GM18517 (cell line): ENCODE measurements around the gene TCHH.
"Not testable (repeated sequence)": the region's sequence is repeated elsewhere in the genome, so short reads cannot be mapped to it uniquely, and the experiment has no call there.

Source experiments
- ATAC-seq: cut with Tn5 transposase; IDR thresholded peaks from one replicate; pipeline ENCODE4 v1.9.1; 2021; ENCODE audit warnings: mild to moderate bottlenecking, moderate library complexity; ENCODE audit not compliant: unreplicated experiment

The TCHH gene

DNA sequence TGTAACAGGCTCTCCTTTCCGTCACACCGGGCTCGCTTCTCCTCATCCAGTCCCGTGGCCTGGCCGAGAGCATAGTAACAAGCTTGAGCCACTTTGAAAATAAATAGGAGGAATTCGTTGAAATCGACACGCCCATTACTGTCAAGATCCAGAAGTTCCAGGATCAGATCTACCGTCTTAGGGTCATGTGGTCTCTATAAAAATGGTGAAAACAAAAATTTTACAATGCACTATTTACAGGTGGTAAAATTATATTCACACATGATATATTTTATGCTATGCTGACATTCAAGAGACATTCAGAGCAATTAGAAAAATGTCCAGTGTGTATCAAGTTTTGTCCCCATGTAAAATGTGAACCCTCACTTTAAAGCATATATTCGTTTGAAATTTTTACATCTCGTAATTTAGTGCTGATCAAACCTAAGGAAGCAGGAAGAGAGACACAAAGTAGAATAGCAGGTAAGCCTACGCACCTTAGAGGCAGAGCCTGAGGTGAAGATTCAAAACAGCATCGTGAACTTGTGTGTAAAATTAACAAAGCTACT is 2.3 kb downstream of the TCHH start:
- no peak for ATAC-seq

DNA sequence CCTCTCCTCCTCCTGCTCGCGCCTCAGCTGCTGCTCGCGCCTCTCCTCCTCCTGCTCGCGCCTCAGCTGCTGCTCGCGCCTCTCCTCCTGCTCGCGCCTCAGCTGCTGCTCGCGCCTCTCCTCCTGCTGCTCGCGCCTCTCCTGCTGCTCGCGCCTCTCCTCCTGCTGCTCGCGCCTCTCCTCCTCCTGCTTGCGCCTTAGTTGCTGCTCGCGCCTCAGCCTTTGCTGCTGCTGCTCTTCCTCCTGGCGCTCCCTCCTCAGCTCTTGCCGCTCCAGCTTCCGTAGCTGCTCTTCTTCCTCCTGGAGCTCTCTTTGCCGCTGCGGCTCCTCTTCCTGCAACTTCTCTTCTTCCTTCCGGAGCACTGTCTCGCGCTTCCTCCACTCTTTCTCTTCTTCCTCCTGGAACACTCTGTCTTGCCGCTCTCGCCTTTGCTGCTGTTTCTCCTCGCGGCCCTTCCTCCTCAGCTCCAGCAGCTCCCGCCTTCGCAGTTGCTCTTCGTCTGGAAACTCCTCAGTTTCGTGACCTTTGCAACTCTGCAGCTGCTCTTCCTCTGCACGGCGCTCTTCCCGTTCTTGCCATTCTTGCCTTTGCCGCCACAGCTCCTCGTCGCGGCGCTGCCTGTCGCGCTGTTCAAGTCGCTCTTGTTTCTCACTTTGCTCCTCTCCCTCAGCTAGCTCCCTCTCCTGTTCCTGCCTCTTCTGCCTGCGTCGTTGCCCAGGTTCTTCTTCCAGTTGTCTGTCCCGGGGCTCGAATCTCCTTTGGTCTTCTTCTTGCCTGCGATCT is 3.0 kb downstream of the TCHH start:
- ATAC-seq = no peak

DNA sequence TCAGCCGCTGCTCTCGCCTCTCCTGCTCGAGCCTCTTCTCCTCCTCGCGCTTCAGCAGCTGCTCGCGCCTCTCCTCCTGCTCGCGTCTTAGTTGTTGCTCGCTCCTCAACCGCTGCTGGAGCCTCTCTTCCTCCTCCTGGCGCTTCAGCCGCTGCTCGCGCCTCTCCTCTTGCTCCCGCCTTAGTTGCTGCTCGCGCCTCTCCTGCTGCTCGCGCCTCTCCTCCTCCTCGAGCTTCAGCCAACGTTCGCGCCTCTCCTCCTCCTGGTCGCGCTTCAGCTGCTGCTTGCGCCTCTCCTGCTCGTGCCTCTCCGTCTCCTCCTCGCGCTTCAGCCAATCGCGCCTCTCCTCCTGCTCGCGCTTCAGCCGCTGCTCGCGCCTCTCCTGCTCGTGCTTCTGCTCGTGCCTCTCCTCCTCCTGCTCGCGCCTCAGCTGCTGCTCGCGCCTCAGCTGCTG is 3.7 kb downstream of the TCHH start:
- ATAC-seq = no peak

DNA sequence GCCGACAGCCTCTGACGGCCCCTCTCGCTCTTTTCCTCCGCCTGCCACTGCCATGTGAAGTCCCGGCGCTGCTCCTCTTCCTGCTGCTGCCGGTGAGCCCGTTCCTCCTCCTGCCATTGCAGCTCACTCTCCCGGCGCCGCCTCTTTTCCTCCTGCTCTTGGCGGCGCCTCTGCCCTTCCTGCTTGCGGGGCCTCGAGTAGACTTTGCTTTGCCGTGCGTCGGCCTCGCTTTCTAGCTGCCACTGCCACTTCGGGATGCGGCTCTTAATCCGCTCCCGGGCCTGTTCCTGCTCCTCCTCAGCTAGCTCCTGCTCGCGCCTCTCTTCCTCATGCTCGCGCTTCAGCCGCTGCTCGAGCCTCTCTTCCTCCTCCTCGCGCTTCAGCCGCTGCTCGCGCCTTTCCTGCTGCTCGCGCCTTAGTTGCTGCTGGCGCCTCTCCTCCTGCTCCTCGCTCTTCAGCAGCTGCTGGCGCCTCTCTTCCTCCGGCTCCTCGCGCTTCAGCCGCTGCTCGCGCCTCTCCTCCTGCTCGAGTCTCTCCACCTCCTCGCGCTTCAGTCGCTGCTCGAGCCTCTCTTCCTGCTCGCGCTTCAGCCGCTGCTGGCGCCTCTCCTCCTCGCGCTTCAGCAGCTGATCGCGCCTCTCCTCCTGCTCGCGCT is 4.3 kb downstream of the TCHH start:
- ATAC-seq = no peak

DNA sequence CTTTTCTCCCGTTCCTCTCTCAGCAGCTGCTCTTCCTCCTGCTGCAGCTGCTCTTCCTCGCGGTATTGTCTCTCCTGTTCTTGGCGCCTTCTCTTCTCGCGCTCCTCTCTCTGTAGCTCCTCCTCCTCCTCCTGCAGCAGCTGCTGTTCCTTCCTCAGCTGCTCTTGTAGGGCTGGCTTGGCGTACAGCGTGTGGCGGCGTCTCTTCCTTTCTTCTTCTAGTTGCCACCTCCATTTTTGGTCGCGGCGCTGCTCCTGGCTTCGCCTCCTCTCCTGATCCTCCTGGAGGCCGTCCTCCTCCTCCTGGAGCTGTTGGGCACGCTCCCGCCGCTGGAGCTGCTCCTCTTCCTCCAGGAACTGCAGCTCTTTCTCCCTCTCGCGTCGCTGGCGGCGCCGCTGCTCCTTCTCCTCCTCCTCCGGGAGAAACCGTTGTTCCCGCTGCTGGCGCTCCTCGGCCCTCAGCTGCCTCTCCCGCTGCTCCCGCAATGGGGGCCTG is 4.8 kb downstream of the TCHH start:
- no peak for ATAC-seq

DNA sequence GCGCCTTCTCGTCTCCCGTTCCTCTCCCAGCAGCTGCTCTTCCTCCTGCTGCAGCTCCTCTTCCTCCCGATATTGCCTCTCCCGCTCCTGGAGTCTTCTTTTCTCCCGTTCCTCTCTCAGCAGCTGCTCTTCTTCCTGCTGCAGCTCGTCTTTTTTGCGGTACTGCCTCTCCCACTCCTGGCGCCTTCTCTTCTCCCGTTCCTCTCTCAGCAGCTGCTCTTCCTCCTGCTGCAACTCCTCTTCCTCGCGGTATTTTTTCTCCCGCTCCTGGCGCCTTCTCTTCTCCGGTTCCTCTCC is 5.3 kb downstream of the TCHH start:
- no peak for ATAC-seq

DNA sequence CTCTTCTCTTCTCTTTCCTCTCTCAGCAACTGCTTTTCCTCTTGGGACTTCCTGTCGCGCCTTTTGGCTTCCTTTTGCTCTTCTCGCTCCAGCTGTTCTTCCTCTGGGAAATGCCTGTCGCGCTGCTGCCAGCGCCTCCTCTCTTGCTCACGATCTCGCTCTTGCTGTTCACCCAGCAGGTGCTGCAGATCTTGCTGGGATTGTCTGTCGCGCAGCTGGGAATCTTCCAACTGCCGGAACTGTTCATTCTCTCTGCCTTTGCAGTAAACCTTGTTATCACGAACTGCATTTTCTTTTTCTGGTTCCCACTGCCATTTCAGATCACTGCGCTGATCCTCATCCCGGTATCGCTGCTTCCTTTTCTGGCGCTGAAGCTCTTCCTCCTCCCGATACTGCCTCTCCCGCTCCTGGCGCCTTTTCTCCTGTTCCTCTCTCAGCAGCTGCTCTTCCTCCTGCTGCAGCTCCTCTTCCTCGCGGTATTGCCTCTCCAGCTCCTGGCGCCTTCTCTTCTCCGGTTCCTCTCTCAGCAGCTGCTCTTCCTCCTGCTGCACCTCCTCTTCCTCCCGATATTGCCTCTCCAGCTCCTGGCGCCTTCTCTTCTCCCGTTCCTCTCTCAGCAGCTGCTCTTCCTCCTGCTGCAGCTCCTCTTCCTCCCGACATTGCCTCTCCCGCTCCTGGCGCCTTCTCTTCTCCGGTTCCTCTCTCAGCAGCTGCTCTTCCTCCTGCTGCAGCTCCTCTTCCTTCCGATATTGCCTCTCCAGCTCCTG is 5.8 kb downstream of the TCHH start:
- no peak for ATAC-seq

DNA sequence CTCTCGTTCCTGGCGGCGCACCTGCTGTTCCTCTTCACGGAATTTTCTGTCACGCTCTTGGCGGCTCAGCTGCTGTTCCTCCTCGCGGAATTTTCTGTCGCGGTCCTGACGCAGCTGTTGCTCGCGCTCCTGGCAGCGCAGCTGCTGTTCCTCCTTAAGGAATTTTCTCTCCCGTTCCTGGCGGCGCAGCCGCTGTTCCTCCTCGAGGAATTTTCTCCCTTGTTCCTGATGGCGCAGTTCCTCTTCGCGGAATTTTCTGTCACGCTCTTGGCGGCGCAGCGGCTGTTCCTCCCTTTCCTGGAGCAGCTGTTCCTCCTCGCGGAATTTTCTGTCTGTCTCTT is 6.4 kb downstream of the TCHH start:
- ATAC-seq = no peak

DNA sequence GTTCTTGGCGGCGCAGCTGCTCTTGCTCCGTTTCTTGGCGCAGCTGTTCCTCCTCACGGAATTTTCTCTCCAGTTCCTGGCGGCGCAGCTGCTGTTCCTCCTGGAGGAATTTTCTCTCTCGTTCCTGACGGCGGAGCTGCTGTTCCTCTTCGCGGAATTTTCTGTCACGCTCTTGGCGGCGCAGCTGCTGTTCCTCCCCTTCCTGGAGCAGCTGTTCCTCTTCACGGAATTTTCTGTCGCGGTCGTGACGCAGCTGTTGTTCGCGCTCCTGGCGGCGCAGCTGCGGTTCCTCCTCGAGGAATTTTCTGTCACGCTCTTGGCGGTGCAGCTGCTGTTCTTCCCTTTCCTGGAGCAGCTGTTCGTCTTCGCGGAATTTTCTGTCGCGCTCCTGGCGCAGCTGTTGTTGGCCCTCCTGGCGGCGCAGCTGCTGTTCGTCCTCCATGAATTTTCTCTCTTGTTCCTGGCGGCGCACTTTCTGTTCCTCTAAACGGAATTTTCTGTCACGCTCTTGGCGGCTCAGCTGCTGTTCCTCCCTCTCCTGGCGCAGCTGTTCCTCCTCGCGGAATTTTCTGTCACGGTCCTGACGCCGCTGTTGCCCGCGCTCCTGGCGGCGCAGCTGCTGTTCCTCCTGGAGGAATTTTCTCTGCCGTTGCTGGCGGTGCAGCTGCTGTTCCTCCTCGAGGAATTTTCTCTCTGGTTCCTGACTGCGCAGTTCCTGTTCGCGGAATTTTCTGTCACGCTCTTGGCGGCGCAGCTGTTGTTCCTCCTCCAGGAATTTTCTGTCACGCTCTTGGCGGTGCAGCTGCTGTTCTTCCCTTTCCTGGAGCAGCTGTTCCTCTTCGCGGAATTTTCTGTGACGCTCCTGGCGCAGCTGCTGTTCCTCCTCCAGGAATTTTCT is 7.0 kb downstream of the TCHH start:
- no peak for ATAC-seq

DNA sequence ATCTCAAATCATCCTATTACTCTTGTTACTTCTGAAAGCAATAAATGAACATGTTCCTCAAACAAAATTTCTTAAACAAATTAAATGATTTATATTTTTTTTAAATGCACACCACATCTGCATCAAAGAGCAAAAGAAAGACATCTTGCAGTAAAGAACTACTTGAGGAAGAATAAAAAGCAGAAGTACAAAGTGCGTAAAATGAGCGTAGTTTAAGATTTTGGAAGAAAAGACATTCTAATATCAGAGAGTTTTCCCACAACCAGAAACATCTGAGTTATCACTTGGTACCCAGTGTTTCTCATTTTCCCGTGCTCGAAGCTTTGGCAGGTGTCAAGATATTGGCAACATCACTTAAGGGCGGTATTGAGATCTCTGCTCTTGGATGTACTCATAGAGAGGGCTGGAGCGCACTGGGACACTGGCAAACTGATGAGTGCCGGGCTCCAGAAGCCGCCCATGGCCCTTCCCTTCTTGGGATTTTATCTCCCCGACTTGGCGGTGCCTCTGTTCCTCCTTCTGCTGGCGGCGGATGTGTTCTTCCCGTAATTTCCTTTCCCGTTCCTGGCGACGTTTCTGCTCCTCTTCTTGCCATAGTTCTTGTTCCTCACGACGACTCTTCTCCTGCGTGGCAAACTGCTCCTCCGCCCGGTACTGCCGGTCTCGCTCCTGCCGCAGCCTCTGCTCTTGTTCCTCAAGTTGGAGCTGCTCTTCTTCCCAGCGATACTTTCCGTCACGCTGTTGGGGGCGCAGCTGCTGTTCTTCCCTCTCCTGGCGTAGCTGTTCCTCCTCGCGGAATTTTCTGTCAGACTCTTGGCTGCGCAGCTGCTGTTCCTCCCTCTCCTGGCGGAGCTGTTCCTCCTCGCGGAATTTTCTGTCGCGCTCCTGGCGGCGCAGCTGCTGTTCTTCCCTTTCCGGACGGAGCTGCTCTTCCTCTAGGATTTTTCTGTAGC is 7.9 kb downstream of the TCHH start:
- no peak for ATAC-seq

DNA sequence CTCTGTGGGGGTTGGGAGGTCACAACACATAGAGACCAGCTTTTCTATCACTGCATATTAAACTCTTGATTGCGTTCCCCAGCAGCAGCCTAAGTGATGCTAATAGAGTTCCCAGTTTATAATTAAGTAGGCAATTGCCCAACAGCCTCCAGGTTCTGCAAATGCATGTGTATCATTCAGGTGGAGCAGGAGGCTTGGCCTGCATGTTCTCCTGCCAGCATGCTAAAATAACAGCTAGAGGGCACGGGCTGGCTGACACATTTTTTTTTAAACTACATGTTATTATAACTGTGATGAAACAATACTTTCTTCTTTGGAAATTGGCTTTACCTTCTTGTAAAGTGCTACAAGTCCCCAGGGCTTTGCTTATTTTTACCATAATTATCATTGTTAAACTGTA is 10.4 kb downstream of the TCHH start:
- ATAC-seq = no peak

DNA sequence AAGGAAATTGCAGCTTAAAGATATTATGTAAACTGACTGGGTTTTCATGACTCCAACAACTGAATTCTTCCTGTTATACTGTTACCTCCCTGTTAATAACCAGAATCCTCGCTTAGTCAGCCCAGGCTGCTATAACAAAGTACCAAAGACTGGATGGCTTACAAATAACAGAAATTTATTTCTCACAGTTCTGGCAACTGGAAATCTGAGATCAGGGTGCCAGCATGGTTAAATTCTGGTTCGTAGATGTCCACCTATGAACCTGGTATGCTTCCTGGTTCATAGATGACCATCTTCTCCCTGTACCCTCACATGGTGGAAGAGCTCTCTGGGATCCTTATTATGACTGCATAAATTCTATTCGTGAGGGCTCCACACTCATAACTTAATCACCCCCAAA is 18.3 kb downstream of the TCHH start:
- ATAC-seq = no peak

DNA sequence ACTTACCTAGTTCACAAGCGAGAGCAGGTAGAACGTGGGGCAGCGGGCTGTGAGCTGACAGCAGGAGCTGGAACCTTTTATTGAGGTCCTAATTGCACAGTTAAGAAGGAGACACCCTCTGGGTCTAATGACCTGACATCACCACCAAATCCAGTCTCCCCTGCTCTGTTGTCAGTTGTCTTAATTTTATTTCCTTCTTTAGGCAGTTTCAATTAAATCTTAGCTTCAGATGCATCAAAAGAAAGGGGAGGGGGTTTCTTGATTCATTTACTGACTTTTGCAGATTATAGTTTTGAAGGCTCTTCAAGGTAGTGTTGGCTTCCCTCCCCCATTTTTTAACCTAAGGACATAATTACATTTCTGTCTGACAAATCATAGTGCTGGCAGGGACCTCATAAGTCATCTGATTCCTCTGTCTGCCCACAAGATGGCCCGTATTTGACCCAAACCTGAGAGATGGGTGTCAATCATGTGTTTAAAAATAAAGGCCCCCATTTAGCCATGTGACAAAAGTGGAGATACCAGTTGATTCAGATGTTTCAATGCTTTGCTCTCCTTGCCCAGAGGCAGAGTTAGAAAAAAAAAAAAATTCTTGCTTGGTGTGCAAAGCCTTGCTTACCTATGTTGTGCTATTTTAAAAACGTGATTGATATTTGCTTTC is 26.1 kb downstream of the TCHH start, which contains the start of gene TCHHL1:
TCHHL1 (minus strand) TSS at position 51 of the 661 bp plus-strand sequence. CDS start 921 bp downstream, outside the sequence.
- no peak for ATAC-seq

DNA sequence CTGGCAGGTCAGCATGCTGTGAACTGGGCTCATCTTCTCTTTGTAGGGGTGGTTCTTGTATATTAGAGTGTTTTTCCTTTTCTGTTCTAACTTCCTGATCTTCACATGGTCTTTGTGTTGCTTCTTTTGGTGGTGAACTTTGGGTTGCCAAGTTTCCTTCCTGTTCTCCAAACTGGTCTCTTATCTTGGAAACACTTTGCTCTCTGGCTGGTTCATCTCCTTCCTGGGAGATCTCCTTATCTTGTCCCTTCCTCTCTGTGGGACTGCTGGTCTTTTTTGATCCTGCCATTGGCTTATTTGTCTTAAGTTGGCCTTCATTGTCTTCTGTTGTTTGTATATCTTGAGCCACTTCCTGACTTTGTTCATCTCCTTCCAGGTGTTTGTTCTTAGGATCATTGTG is 28.5 kb downstream of the TCHH start:
- no peak for ATAC-seq

DNA sequence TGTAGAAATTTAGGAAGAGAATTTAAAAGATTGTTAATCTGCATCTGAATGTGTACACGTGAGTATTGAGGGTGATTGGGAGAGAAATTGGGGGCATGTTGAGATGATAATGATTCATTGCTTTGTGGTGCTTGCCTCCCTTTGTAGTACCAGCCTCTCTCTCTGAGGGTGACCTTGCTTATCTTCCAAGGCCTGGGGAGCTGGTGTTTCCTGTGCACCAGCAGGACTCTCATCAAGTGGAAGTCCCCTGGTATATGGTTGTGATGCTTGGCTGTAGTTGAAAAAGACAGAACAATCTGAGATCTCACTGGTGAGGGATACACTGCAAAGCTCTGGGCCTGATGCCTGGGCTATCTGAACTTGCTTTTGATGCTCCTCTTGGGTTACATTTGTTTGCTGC is 30.4 kb downstream of the TCHH start:
- no peak for ATAC-seq

DNA sequence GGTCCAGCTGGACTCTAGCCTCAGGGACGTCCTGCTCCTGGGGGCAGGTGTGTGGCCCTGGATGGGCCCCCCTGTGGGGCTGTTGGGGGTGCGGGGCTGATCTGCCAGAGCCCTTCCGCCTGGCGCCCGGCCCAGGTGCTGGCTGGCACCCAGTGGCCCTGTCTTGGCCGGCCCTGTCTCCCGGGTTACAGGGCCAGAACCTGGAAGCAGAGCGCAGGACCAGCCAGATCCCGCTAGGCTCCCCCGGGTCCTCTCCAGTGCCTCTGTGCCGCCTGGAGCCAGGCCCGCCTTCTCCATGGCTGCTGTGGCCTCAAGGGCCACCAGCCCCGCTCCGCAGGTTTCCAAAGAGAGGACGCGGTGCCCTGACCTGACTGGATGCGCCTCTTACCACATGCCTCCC is 34.2 kb downstream of the TCHH start:
- ATAC-seq = not testable (repeated sequence)

DNA sequence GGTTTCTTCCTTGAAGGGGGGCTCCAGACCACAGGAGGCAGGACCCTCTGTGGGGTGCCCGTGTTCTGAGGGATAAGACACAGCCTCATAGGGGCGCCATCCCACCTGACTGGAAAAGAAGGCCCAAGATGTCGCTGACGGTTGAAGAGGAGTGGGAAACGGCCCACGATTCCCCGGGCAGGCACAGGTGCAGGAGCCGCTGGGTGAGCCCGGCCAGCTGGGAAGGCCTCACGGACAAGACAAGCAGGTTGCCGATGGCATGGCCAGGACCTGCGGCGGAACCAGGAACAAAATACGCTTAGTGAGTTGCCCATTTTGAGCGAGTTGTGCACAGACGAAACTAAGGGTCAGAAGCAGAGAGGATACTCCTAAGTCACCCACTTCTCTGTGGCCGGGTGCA is 34.8 kb downstream of the TCHH start:
- not testable (repeated sequence) for ATAC-seq

DNA sequence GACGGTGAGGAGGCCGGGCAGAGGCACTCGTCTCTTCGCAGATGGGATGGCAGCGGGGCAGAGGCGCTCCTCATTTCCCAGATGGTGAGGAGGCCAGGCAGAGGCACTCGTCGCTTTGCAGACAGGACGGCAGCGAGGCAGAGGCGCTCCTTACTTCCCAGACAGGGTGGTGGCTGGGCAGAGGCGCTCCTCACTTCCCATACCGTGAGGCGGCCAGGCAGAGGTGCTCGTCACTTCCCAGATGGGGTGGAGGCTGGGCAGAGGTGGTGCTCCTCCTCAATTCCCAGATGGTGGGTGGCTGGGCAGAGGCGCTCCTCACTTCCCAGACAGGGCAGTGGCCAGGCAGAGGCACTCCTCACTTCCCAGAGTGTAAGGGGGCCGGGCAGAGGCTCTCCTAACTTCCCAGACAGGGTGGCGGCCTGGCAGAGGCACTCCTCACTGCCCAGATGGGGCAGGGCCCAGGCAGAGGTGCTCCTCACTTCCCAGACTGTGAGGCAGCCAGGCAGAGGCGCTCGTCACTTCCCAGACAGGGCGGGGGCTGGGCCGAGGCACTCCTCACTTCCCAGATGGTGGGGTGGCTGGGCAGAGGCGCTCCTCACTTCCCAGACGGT is 36.3 kb downstream of the TCHH start:
- no peak for ATAC-seq
